Stomach (tissue), 4 donors: ENCODE results near the gene KLK8.

Experiments
- EP300 ChIP-seq: sonication (generic); formaldehyde crosslinking; IDR thresholded peaks from one replicate; pipeline ENCODE4 v1.6.1; 2017; ENCODE audit warnings: antibody characterized with exemption
- POLR2A ChIP-seq, 4 donors: fragments of 450-650 bp; IDR thresholded peaks; one replicate each; pipeline ENCODE4 v1.6.1; 2016; ENCODE audit warnings: antibody characterized with exemption in 4 of 4, control low read depth in 2 of 4, mild to moderate bottlenecking in 1 of 4, moderate library complexity in 1 of 4
- POLR2AphosphoS5 ChIP-seq, 3 donors: sonication (generic); formaldehyde crosslinking; IDR thresholded peaks; one replicate each; pipeline ENCODE4 v1.6.1; 2016; ENCODE audit warnings: antibody characterized with exemption in 3 of 3
- TF ChIP-seq, protein P1 (sequence below), 7 experiments: fragments of 450-650 bp in 4 of 7; fragments of 200-600 bp in 3 of 7; sonication (generic) in 3 of 7; IDR thresholded peaks; one replicate each; pipeline ENCODE4 v1.5.1; 2016 to 2019; ENCODE audit warnings: antibody characterized with exemption in 7 of 7, control low read depth in 2 of 7, mild to moderate bottlenecking in 1 of 7

DNA sequence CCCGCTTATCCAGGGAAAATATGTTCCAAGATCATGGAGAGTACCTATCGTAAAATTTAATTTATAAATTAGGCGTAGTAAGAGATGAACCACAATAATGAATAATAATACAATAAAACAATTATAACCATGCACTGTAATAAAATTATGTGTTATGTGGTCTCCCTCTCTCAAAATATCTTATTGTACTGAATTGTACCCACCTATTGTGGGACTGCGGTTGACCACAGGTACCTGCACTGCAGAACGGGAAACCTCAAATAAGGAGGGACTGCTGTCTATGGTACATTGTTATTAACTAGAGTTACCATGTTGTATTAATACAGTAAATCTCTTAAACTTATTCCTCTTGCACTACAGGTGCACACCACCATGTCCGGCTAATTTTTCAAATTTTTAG lies 38.7 kb upstream of the KLK8 start:
- no peak for TF ChIP-seq POLR2A (IDR thresholded peaks at IDR 0.05)
- TF ChIP-seq, protein P1, sequence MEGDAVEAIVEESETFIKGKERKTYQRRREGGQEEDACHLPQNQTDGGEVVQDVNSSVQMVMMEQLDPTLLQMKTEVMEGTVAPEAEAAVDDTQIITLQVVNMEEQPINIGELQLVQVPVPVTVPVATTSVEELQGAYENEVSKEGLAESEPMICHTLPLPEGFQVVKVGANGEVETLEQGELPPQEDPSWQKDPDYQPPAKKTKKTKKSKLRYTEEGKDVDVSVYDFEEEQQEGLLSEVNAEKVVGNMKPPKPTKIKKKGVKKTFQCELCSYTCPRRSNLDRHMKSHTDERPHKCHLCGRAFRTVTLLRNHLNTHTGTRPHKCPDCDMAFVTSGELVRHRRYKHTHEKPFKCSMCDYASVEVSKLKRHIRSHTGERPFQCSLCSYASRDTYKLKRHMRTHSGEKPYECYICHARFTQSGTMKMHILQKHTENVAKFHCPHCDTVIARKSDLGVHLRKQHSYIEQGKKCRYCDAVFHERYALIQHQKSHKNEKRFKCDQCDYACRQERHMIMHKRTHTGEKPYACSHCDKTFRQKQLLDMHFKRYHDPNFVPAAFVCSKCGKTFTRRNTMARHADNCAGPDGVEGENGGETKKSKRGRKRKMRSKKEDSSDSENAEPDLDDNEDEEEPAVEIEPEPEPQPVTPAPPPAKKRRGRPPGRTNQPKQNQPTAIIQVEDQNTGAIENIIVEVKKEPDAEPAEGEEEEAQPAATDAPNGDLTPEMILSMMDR (IDR thresholded peaks at IDR 0.05), result no peak
- no peak for TF ChIP-seq EP300
- no peak for TF ChIP-seq POLR2AphosphoS5 (IDR thresholded peaks at IDR 0.05)
